ELF-1 (cell line): ENCODE data around the gene SLC4A2.

Experiments used
- DNase-seq: peaks from one replicate; pipeline ENCODE4 v3.0.0-alpha.2; 2016; ENCODE audit warnings: low read depth, low spot score

SLC4A2 gene

DNA sequence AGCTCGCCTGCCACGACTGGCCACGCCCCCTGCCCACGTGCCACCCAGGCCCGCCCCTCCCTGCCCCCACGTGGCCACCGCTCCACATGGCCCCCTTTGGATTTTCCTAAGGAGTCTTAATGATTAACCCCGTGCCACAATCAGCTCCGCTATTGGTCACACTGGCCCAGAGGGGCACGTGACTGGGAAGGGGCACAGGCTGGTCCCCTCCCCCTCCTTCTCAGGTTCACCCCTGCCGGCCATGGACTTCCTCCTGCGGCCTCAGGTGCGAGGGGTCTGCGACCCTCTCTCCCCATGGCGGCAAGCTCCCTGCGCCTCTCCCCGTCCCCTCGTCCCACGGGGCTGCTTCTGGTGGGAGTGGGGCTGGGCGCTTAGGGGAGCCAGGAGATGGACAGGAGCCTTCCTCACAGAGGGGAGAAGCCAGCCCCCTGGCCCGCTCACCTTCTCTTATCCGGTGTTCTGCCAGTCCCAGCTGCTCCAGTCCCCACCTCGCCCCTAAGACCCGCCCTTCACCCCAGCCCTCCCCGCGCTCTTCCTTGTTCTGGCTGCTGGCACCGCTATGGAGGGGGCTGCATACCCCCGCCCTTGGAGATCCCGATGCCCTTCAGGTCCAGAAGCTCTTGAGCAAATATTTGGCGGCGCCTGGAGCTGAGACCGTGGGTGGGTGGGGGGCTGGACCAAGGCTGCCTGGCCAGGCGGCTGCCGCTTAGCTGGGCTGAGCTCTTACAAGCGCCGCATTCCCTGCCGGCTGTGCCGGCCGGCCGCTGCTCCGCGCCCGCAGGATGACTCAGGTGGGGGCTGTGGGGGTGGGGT is 3.2 kb downstream of the SLC4A2 start:
- DNase-seq, result peak; percentile 93

DNA sequence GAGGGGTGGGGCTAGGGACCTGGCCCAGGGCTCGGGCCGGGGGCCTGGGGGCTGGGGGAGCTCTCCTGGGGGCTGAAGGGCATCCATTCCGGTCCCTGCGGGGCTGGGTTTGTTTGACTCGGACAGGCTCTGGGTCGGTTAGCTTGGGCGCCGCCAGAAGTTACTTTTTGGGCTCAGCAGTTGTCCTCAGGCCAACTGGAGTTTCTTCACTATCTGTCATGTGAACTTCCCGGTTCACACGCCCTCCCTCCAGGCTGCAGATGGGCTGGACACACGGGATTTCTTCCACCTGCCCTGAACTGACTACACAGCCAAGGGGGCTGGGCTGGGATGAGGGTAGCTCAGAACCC is 3.8 kb downstream of the SLC4A2 start:
- DNase-seq, result peak; percentile 73

GRCh38 chr7:151064454-151064853 is 5.1 kb downstream of the SLC4A2 start:
- DNase-seq, result no peak

- no peak for DNase-seq
These were observed 5.6 kb downstream of the SLC4A2 start for GRCh38 chr7:151064993-151065392.

- DNase-seq, result no peak
These were observed 6.1 kb downstream of the SLC4A2 start for GRCh38 chr7:151065516-151065915.

DNA sequence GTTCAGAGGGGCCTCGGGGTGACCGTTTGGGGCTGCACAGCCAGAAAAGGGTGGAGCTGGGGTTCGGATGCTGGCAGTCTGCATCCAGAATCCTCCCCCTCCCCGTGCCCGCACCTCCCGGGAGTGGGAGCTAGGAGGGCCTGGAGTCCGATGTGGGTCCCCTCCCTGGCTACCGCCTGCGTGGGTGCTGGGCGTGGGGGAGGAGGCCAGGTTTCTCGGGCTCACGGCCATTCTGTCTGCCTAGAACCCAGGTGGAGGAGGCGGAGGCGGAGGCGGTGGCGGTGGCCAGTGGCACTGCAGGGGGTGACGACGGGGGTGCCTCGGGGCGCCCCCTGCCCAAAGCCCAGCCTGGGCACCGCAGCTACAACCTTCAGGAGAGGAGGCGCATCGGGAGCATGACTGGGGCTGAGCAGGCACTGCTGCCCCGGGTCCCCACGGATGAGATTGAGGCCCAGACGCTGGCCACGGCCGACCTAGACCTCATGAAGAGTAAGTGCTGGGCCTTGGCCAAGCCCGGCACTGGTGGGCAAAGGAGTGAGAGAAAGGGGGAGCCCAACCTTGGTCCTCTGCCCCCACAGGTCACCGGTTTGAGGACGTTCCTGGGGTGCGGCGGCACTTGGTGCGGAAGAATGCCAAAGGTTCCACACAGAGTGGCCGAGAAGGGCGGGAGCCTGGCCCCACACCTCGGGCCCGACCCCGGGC is 7.0 kb downstream of the SLC4A2 start:
- no peak for DNase-seq

- peak; percentile 68 for DNase-seq
These were observed 8.8 kb downstream of the SLC4A2 start for GRCh38 chr7:151068069-151068773.

GRCh38 chr7:151069841-151070573 is 10.6 kb downstream of the SLC4A2 start:
- DNase-seq, result no peak

- DNase-seq, result no peak
These were observed 11.2 kb downstream of the SLC4A2 start for GRCh38 chr7:151070574-151070960.

DNA sequence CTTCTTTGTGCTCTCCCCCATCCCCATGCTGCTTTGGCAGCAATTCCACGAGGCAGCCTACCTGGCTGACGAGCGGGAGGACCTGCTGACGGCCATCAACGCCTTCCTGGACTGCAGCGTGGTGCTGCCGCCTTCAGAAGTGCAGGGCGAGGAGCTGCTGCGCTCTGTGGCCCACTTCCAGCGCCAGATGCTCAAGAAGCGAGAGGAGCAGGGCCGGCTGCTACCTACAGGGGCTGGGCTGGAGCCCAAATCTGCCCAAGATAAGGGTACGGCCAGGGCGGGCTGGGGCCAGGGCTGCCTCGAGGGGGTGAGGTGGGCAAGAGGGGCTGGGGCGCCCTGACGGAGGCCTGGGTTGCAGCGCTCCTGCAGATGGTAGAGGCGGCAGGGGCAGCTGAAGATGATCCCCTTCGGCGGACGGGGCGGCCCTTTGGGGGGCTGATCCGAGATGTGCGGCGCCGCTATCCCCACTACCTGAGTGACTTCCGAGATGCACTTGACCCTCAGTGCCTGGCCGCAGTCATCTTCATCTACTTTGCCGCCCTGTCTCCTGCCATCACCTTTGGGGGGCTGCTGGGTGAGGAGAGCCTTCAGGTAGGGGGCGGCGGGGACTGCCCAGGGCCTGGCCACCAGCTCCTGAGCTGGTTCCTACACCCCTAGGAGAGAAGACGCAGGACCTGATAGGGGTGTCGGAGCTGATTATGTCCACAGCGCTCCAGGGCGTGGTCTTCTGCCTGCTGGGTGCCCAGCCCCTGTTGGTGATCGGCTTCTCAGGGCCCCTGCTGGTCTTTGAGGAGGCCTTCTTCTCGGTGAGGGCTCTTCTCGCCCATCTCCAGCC is 11.9 kb downstream of the SLC4A2 start:
- DNase-seq, result no peak

DNA sequence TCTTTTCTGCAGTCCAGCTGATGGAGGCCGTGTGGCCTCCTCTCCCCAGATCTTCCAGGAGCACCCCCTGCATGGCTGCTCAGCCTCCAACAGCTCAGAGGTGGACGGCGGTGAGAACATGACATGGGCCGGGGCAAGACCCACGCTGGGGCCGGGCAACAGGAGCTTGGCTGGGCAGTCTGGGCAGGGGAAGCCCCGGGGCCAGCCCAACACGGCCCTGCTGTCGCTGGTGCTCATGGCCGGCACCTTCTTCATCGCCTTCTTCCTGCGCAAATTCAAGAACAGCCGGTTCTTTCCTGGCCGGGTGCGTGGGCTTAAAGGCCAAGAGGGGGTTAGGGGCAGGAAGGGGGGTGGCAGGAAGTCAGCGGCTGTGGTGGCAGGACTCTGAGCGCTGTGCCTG is 14.6 kb downstream of the SLC4A2 start:
- no peak for DNase-seq

DNA sequence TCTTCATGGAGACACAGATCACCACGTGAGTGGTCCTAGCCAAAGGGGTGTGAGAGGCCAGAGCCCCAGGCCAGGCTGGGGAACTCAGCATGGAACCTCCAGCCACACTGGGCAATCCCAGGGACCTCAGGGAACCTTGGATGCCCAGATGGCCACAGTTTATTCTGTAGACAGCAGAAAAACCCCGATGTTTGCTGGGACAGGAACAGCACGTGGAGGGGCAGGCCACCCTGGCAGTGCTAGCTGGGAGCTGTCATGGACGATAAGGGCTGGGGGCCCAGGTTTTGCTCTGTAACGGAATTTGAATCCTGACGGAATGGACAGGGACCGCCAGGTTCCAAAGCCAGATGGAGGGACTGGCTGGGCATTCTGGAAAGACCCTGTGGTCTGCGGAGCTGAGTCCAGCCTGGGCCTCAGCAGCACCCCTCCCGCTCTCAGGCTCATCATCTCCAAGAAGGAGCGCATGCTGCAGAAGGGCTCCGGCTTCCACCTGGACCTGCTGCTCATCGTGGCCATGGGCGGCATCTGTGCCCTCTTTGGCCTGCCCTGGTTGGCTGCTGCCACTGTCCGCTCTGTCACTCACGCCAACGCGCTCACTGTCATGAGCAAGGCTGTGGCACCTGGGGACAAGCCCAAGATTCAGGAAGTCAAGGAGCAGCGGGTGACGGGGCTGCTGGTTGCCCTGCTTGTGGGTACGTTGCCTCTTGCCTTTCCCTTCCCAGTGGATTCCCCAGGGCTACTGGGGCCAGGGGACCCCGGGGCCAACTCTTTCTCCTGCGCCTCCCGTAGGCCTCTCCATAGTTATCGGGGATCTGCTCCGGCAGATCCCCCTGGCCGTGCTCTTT is 15.7 kb downstream of the SLC4A2 start:
- no peak for DNase-seq

- no peak for DNase-seq
These were observed 16.2 kb downstream of the SLC4A2 start for GRCh38 chr7:151075662-151075971.

DNA sequence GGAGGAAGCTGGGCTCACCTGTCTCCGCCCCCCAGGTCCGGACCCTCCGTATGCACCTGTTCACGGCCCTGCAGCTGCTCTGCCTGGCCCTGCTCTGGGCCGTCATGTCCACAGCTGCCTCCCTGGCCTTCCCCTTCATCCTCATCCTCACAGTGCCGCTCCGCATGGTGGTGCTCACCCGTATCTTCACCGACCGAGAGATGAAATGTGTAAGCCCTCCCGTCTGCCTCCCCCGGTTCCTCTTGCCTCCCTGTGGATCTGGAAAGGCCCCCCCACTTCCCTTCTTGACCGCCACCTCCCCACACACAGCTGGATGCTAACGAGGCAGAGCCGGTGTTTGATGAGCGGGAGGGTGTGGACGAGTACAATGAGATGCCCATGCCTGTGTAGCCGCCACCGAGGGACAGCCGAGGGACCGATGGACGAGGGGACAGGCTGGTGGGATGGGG is 16.6 kb downstream of the SLC4A2 start:
- DNase-seq, result no peak

- DNase-seq, result peak; percentile 66
These were observed 17.7 kb downstream of the SLC4A2 start for GRCh38 chr7:151076863-151077704.

DNA sequence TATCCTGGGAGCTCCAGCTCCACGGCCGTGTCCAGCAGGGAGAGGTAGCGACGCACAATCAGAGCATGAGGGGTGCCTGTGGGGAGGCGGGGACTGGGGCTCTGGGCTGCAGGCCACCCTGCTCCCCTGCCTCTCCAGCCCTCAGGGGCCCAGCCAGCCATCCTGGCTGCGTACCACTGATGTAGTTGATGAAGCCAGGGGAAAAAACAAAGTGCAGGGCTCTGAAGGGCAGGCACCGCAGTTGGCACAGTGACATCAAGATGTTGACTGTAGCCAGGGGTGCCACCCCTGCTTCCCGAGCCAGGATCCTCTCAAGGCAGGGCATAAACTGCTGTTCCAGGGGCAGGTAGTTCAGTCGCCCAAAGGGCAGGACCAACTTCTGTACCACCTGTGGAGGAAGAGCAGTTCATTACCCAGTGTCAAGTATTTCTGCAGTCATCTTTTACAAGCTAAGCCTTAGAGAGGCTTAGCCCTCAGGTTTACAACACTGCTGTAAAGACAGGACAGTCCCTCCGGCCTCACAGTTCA is 18.4 kb downstream of the SLC4A2 start:
- DNase-seq, result no peak

- peak; percentile 81 for DNase-seq
These were observed 19.0 kb downstream of the SLC4A2 start for GRCh38 chr7:151078233-151079040.
